Stimulated activated naive B cell treated with anti-CD40 and anti-IgM and Interleukin-4, amounts not matched to agents 10 μg/mL and 1 μg/mL and 100 μg/mL, for 72 hours (primary cell): Measurements from ENCODE around the gene FBXO31.
A peak's percentile ranks its signal among the peaks of the same experiment; 100 is the strongest.

Experiments used
- ATAC-seq, 2 donors: fragments of 150-1000 bp; cut with Tn5 transposase; replicated peaks; 2 replicates each; pipeline ENCODE4 v1.10.0; 2021; ENCODE audit warnings: moderate library complexity in 1 of 2
- DNase-seq: peaks from one replicate; pipeline ENCODE4 v3.0.0; 2021
- H3K27ac Mint-ChIP-seq: one replicate; pipeline ENCODE4 v1.8.0; 2022; ENCODE audit warnings: mild to moderate bottlenecking, mixed read lengths
- H3K27me3 Mint-ChIP-seq, 2 donors: one replicate each; pipeline ENCODE4 v1.8.0; 2022; ENCODE audit warnings: mixed read lengths in 2 of 2
- H3K36me3 Mint-ChIP-seq, 2 donors: one replicate each; pipeline ENCODE4 v1.8.0; 2022; ENCODE audit warnings: mixed read lengths in 2 of 2, mild to moderate bottlenecking in 1 of 2
- H3K4me1 Mint-ChIP-seq, 2 donors: one replicate each; pipeline ENCODE4 v1.8.0; 2022; ENCODE audit warnings: mixed read lengths in 2 of 2, mild to moderate bottlenecking in 1 of 2
- H3K4me3 Mint-ChIP-seq, 2 donors: one replicate each; pipeline ENCODE4 v1.8.0; 2022; ENCODE audit warnings: mild to moderate bottlenecking in 2 of 2, mixed read lengths in 2 of 2, moderate library complexity in 1 of 2
- H3K9me3 Mint-ChIP-seq, 2 donors: one replicate each; pipeline ENCODE4 v1.8.0; 2022; ENCODE audit warnings: mixed read lengths in 2 of 2, mild to moderate bottlenecking in 1 of 2

Gene FBXO31

GRCh38 chr16:87321336-87322107 lies 62.1 kb downstream of the FBXO31 start:
- H3K4me1 Mint-ChIP-seq: peaks cover 20 to 30% of the 10 kb centered on the region in 2 donors
- H3K36me3 Mint-ChIP-seq: peaks cover 7 to 15% of the 10 kb centered on the region in 2 donors
- H3K27ac Mint-ChIP-seq: peak overlapping the region; percentile 14
- H3K4me3 Mint-ChIP-seq: no peak overlapping the region
- no peak for ATAC-seq
- DNase-seq: no peak
- no peaks in the 10 kb centered on the region for H3K9me3 Mint-ChIP-seq
- no peaks in the 10 kb centered on the region for H3K27me3 Mint-ChIP-seq

- no peak overlapping the region for H3K27ac Mint-ChIP-seq
- H3K27me3 Mint-ChIP-seq: no peaks in the 10 kb centered on the region
- no peak overlapping the region for H3K4me3 Mint-ChIP-seq
- DNase-seq (no peak), ATAC-seq (no peak)
- peaks cover 7 to 15% of the 10 kb centered on the region in 2 donors for H3K36me3 Mint-ChIP-seq
- H3K9me3 Mint-ChIP-seq: no peaks in the 10 kb centered on the region
- peaks cover 15 to 30% of the 10 kb centered on the region in 2 donors for H3K4me1 Mint-ChIP-seq
Measured at GRCh38 chr16:87320510-87321227, 62.9 kb downstream of the FBXO31 start.

GRCh38 chr16:87319997-87320491 lies 63.5 kb downstream of the FBXO31 start:
- H3K9me3 Mint-ChIP-seq: no peaks in the 10 kb centered on the region
- no peak overlapping the region for H3K27ac Mint-ChIP-seq
- H3K27me3 Mint-ChIP-seq: no peaks in the 10 kb centered on the region
- H3K4me3 Mint-ChIP-seq: no peak overlapping the region
- no peak for DNase-seq
- ATAC-seq: no peak
- peaks cover 7 to 15% of the 10 kb centered on the region in 2 donors for H3K36me3 Mint-ChIP-seq
- peaks cover 15 to 25% of the 10 kb centered on the region in 2 donors for H3K4me1 Mint-ChIP-seq

- H3K9me3 Mint-ChIP-seq: no peaks in the 10 kb centered on the region
- H3K27me3 Mint-ChIP-seq: no peaks in the 10 kb centered on the region
- peak overlapping the region; percentile 93 to 94 for H3K4me3 Mint-ChIP-seq
- DNase-seq (no peak), ATAC-seq (no peak)
- peaks cover 7 to 15% of the 10 kb centered on the region in 2 donors for H3K36me3 Mint-ChIP-seq
- H3K27ac Mint-ChIP-seq: peak overlapping the region; percentile 99
- H3K4me1 Mint-ChIP-seq: peaks cover 10 to 16% of the 10 kb centered on the region in 2 donors
Measured at GRCh38 chr16:87319011-87319410, 64.6 kb downstream of the FBXO31 start.

- Mint-ChIP-seq H3K4me3 (peak overlapping the region; percentile 93 to 94), H3K4me1 (peaks cover 10 to 16% of the 10 kb centered on the region in 2 donors), H3K9me3 (no peaks in the 10 kb centered on the region), H3K36me3 (peaks cover 7 to 15% of the 10 kb centered on the region in 2 donors), H3K27me3 (no peaks in the 10 kb centered on the region), H3K27ac (peak overlapping the region; percentile 99)
- DNase-seq (peak; percentile 34), ATAC-seq (peak; percentile 64 to 67)
Measured at GRCh38 chr16:87317750-87318644, 65.6 kb downstream of the FBXO31 start.

GRCh38 chr16:87316923-87317749 lies 66.4 kb downstream of the FBXO31 start, which contains the start of gene C16orf95:
Gene C16orf95 (minus strand): TSS chr16:87317392. CDS start chr16:87317242, 150 bp downstream.
- Mint-ChIP-seq H3K36me3 (peaks cover 7 to 15% of the 10 kb centered on the region in 2 donors), H3K27ac (peak within 1 kb of the TSS; percentile 99), H3K27me3 (no peaks in the 10 kb centered on the region), H3K4me3 (peak within 1 kb of the TSS; percentile 93 to 94), H3K9me3 (no peaks in the 10 kb centered on the region), H3K4me1 (peaks cover 10 to 16% of the 10 kb centered on the region in 2 donors)
- peak; percentile 96 for DNase-seq
- peak; percentile 94 to 96 for ATAC-seq

GRCh38 chr16:87316450-87316922 lies 67.1 kb downstream of the FBXO31 start:
- DNase-seq: no peak
- Mint-ChIP-seq H3K27me3 (no peaks in the 10 kb centered on the region), H3K36me3 (peaks cover 7 to 15% of the 10 kb centered on the region in 2 donors), H3K4me1 (peaks cover 10 to 16% of the 10 kb centered on the region in 2 donors), H3K4me3 (peak overlapping the region; percentile 93 to 94), H3K27ac (peak overlapping the region; percentile 99), H3K9me3 (no peaks in the 10 kb centered on the region)
- no peak for ATAC-seq

GRCh38 chr16:87314990-87315420 lies 68.6 kb downstream of the FBXO31 start:
- Mint-ChIP-seq H3K4me1 (peaks cover 9 to 16% of the 10 kb centered on the region in 2 donors), H3K4me3 (no peak overlapping the region), H3K36me3 (peaks cover 7 to 15% of the 10 kb centered on the region in 2 donors), H3K27ac (no peak overlapping the region), H3K27me3 (no peaks in the 10 kb centered on the region), H3K9me3 (no peaks in the 10 kb centered on the region)
- no peak for ATAC-seq
- DNase-seq: no peak

- H3K4me3 Mint-ChIP-seq: no peak overlapping the region
- H3K27ac Mint-ChIP-seq: peak overlapping the region; percentile 9
- H3K27me3 Mint-ChIP-seq: no peaks in the 10 kb centered on the region
- no peak for ATAC-seq
- peaks cover 0 to 4% of the 10 kb centered on the region in 2 donors for H3K9me3 Mint-ChIP-seq
- peaks cover 5 to 7% of the 10 kb centered on the region in 2 donors for H3K36me3 Mint-ChIP-seq
- DNase-seq: no peak
- H3K4me1 Mint-ChIP-seq: no peaks in the 10 kb centered on the region
Measured at GRCh38 chr16:87312008-87312407, 71.6 kb downstream of the FBXO31 start.

GRCh38 chr16:87311387-87311786 lies 72.2 kb downstream of the FBXO31 start:
- no peak for ATAC-seq
- H3K4me3 Mint-ChIP-seq: no peak overlapping the region
- no peak for DNase-seq
- H3K9me3 Mint-ChIP-seq: peaks cover 0 to 4% of the 10 kb centered on the region in 2 donors
- H3K4me1 Mint-ChIP-seq: no peaks in the 10 kb centered on the region
- H3K36me3 Mint-ChIP-seq: peaks cover 5 to 7% of the 10 kb centered on the region in 2 donors
- no peak overlapping the region for H3K27ac Mint-ChIP-seq
- H3K27me3 Mint-ChIP-seq: no peaks in the 10 kb centered on the region

GRCh38 chr16:87310610-87311009 lies 73.0 kb downstream of the FBXO31 start:
- H3K4me3 Mint-ChIP-seq: no peak overlapping the region
- H3K4me1 Mint-ChIP-seq: no peaks in the 10 kb centered on the region
- DNase-seq: no peak
- no peak overlapping the region for H3K27ac Mint-ChIP-seq
- H3K9me3 Mint-ChIP-seq: peaks cover 0 to 4% of the 10 kb centered on the region in 2 donors
- no peak for ATAC-seq
- peaks cover 5 to 7% of the 10 kb centered on the region in 2 donors for H3K36me3 Mint-ChIP-seq
- H3K27me3 Mint-ChIP-seq: no peaks in the 10 kb centered on the region

GRCh38 chr16:87309620-87310525 lies 73.7 kb downstream of the FBXO31 start:
- H3K27ac Mint-ChIP-seq: no peak overlapping the region
- no peak overlapping the region for H3K4me3 Mint-ChIP-seq
- ATAC-seq (no peak), DNase-seq (no peak)
- no peaks in the 10 kb centered on the region for H3K27me3 Mint-ChIP-seq
- H3K36me3 Mint-ChIP-seq: peaks cover 5 to 8% of the 10 kb centered on the region in 2 donors
- H3K9me3 Mint-ChIP-seq: peaks cover 0 to 4% of the 10 kb centered on the region in 2 donors
- H3K4me1 Mint-ChIP-seq: no peaks in the 10 kb centered on the region
